ENCODE measurements around the gene TMEM81. TPM values are rescaled to one million over a fixed set of nuclear protein-coding genes. Genes with fewer than 3 reads are reported as not detected.
A peak's percentile ranks its signal among the peaks of the same experiment; 100 is the strongest.

Gene TMEM81
- total RNA-seq, 1 donor from 2014 or later, result 3.3 TPM

- no peaks in the 10 kb centered on the region for H3K9me3 Mint-ChIP-seq
- Histone ChIP-seq H3K27me3 (no peaks in the 10 kb centered on the region), H3K4me3 (no peak overlapping the region), H2AFZ (replicated peaks) (no peak overlapping the region), H3K79me2 (ENCODE audit: low read depth) (no peaks in the 10 kb centered on the region), H3K9ac (no peak overlapping the region), H3K4me2 (no peak overlapping the region), H4K20me1 (ENCODE audit: low read depth) (no peaks in the 10 kb centered on the region), H3K4me1 (peaks cover 3% of the 10 kb centered on the region), H3K27ac (no peak overlapping the region), H3F3A (ENCODE audit: low read depth) (no peaks in the 10 kb centered on the region), H3K36me3 (no peaks in the 10 kb centered on the region), H3K9me3 (ENCODE audit: low read depth) (no peaks in the 10 kb centered on the region)
- peaks cover 20% of the 10 kb centered on the region for H3K4me1 Mint-ChIP-seq
- H3K27me3 Mint-ChIP-seq (ENCODE audit: insufficient read depth, low read depth), result peaks cover 12% of the 10 kb centered on the region
- no peak for TF ChIP-seq EZH2 (IDR thresholded peaks at IDR 0.05)
- TF ChIP-seq EZH2phosphoT487 (IDR thresholded peaks at IDR 0.05), result no peak
- H3K27ac Mint-ChIP-seq, result no peak overlapping the region
- no peaks in the 10 kb centered on the region for H3K36me3 Mint-ChIP-seq
- DNase-seq (ENCODE audit: low spot score), result no peak
- no peak overlapping the region for H3K4me3 Mint-ChIP-seq
Measured at GRCh38 chr1:205064301-205064700, 20.0 kb downstream of the TMEM81 start.

GRCh38 chr1:205062895-205063294, 21.4 kb downstream of the TMEM81 start:
- no peaks in the 10 kb centered on the region for H3K9me3 ChIP-seq (ENCODE audit: low read depth)
- no peaks in the 10 kb centered on the region for H3K27me3 ChIP-seq
- H3K27me3 Mint-ChIP-seq (ENCODE audit: insufficient read depth, low read depth), result peaks cover 18% of the 10 kb centered on the region
- no peak overlapping the region for H3K9ac ChIP-seq
- H3K4me3 ChIP-seq, result no peak overlapping the region
- H3K27ac Mint-ChIP-seq, result no peak overlapping the region
- no peaks in the 10 kb centered on the region for H3K9me3 Mint-ChIP-seq
- H3K27ac ChIP-seq, result no peak overlapping the region
- H4K20me1 ChIP-seq (ENCODE audit: low read depth), result no peaks in the 10 kb centered on the region
- peaks cover 3% of the 10 kb centered on the region for H3K4me1 ChIP-seq
- no peaks in the 10 kb centered on the region for H3F3A ChIP-seq (ENCODE audit: low read depth)
- no peak overlapping the region for H3K4me3 Mint-ChIP-seq
- no peak overlapping the region for H3K4me2 ChIP-seq
- H3K36me3 ChIP-seq, result no peaks in the 10 kb centered on the region
- no peaks in the 10 kb centered on the region for H3K36me3 Mint-ChIP-seq
- H2AFZ ChIP-seq (replicated peaks), result no peak overlapping the region
- H3K79me2 ChIP-seq (ENCODE audit: low read depth), result no peaks in the 10 kb centered on the region
- DNase-seq (ENCODE audit: low spot score), result no peak
- TF ChIP-seq EZH2phosphoT487 (IDR thresholded peaks at IDR 0.05) (no peak), CTCF (IDR thresholded peaks at IDR 0.05) (no peak)
- H3K4me1 Mint-ChIP-seq, result peaks cover 17% of the 10 kb centered on the region

- H3K4me1 Mint-ChIP-seq, result peaks cover 18% of the 10 kb centered on the region
- H3K79me2 ChIP-seq (ENCODE audit: low read depth), result no peaks in the 10 kb centered on the region
- H3K4me1 ChIP-seq, result peaks cover 3% of the 10 kb centered on the region
- H2AFZ ChIP-seq (replicated peaks), result no peak overlapping the region
- H3K36me3 Mint-ChIP-seq, result no peaks in the 10 kb centered on the region
- H3K4me3 ChIP-seq, result no peak overlapping the region
- TF ChIP-seq EZH2 (IDR thresholded peaks at IDR 0.05), result no peak
- no peak for TF ChIP-seq EZH2phosphoT487 (IDR thresholded peaks at IDR 0.05)
- no peak for TF ChIP-seq CTCF (IDR thresholded peaks at IDR 0.05)
- peak overlapping the region; percentile 66 for H3K27ac Mint-ChIP-seq
- H3K9ac ChIP-seq, result no peak overlapping the region
- H3K27ac ChIP-seq, result no peak overlapping the region
- no peaks in the 10 kb centered on the region for H3K36me3 ChIP-seq
- H3K4me3 Mint-ChIP-seq, result no peak overlapping the region
- H3K27me3 ChIP-seq, result no peaks in the 10 kb centered on the region
- H3K9me3 Mint-ChIP-seq, result no peaks in the 10 kb centered on the region
- H4K20me1 ChIP-seq (ENCODE audit: low read depth), result no peaks in the 10 kb centered on the region
- H3K9me3 ChIP-seq (ENCODE audit: low read depth), result no peaks in the 10 kb centered on the region
- H3K4me2 ChIP-seq, result no peak overlapping the region
- no peak for DNase-seq (ENCODE audit: low spot score)
- peaks cover 18% of the 10 kb centered on the region for H3K27me3 Mint-ChIP-seq (ENCODE audit: insufficient read depth, low read depth)
- H3F3A ChIP-seq (ENCODE audit: low read depth), result no peaks in the 10 kb centered on the region
Measured at GRCh38 chr1:205062319-205062718, 21.9 kb downstream of the TMEM81 start.

DNA sequence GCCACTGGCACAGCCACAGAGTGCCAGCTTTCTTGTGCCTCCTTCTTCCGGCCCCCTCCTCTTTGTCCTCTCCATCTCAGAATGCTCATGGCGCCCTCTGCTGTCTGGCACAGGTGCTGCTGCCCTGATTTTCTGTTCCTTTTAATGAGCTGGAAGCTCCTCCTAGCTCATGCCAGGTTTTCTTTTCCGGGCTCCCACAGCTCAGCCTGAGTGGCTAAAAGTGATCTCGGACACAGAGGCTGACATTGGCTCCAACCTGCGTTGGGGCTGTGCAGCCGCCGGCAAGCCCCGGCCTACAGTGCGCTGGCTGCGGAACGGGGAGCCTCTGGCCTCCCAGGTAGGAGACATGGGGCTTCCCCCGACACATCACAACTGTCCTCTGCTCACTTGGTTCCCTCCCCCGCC, 22.6 kb downstream of the TMEM81 start:
- Mint-ChIP-seq H3K36me3 (no peaks in the 10 kb centered on the region), H3K4me1 (peaks cover 23% of the 10 kb centered on the region), H3K27me3 (ENCODE audit: insufficient read depth, low read depth) (peaks cover 18% of the 10 kb centered on the region), H3K27ac (peak overlapping the region; percentile 53), H3K4me3 (no peak overlapping the region), H3K9me3 (no peaks in the 10 kb centered on the region)
- Histone ChIP-seq H3K27me3 (no peaks in the 10 kb centered on the region), H3K27ac (no peak overlapping the region), H3K9me3 (ENCODE audit: low read depth) (no peaks in the 10 kb centered on the region), H3K9ac (no peak overlapping the region), H2AFZ (replicated peaks) (peak overlapping the region; percentile 46), H3F3A (ENCODE audit: low read depth) (peaks cover under 1% of the 10 kb centered on the region), H4K20me1 (ENCODE audit: low read depth) (no peaks in the 10 kb centered on the region), H3K4me2 (peak overlapping the region; percentile 19), H3K36me3 (no peaks in the 10 kb centered on the region), H3K4me1 (peaks cover 4% of the 10 kb centered on the region), H3K79me2 (ENCODE audit: low read depth) (no peaks in the 10 kb centered on the region), H3K4me3 (no peak overlapping the region)
- peak; percentile 89 for DNase-seq (ENCODE audit: low spot score)
- no peak for TF ChIP-seq EZH2phosphoT487 (IDR thresholded peaks at IDR 0.05)
- TF ChIP-seq CTCF (IDR thresholded peaks at IDR 0.05), result peak; percentile 97
- TF ChIP-seq EZH2 (IDR thresholded peaks at IDR 0.05), result no peak

Data from neural progenitor cell (in vitro differentiated cells).